PFSK-1 (cell line): ENCODE results near the gene NGFR.

Source experiments
- POLR2AphosphoS5 ChIP-seq: IDR thresholded peaks from 2 replicates; pipeline ENCODE4 v1.6.1; 2012; ENCODE audit warnings: low read depth, mild to moderate bottlenecking, control low read depth, low read length, moderate library complexity
- SIN3A ChIP-seq: IDR thresholded peaks from 2 replicates; pipeline ENCODE4 v1.6.1; 2012; ENCODE audit warnings: mild to moderate bottlenecking, low read length, moderate library complexity, borderline replicate concordance; ENCODE audit not compliant: insufficient read depth
- TAF1 ChIP-seq: IDR thresholded peaks from 2 replicates; pipeline ENCODE4 v1.6.1; 2012; ENCODE audit warnings: low read length, control low read depth, borderline replicate concordance; ENCODE audit not compliant: insufficient read depth
- TF ChIP-seq, protein P1 (sequence below), 2 experiments: IDR thresholded peaks; 2 replicates each; pipeline versions ENCODE4 v1.6.1 to v1.8.0; 2011 to 2012; ENCODE audit warnings: low read depth in 2 of 2, low read length in 2 of 2, control low read depth in 1 of 2, inconsistent platforms in 1 of 2, mild to moderate bottlenecking in 1 of 2, moderate library complexity in 1 of 2; ENCODE audit not compliant: insufficient read depth in 1 of 2

DNA sequence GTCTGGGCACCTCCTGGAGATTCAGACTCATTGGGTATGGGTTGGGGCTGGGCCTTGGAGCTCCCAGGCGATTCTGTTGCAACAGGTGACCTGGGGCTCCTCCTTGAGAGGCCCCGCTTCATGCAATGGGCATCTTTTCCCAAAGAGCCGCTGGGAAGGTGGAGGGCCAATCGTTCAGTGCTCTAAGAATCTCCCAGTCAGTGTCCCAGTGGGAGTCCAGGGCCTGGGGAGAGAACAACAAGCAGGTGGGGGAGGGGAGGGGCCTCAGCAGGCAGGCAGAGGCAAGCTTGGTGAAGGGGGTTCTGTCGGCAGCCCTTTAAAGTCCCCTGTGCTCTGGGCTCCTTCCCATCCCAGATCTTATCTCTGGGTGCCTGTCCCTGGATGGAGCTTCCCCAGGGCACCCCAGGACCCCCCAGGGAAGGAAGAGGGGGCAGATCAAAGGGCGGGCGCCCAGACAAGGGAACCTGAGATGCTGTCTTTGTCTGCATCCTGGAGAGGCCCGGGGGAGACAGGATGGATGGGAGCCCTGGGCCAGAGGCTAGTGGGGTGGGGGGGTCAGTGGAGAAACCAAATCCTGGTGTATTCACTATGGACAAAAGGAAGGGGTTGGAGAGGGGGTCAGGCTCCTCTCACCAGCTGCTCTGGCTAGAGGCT lies 50.0 kb downstream of the NGFR start:
- TF ChIP-seq SIN3A, result no peak
- no peak for TF ChIP-seq POLR2AphosphoS5
- no peak for TF ChIP-seq TAF1
- TF ChIP-seq, protein P1, sequence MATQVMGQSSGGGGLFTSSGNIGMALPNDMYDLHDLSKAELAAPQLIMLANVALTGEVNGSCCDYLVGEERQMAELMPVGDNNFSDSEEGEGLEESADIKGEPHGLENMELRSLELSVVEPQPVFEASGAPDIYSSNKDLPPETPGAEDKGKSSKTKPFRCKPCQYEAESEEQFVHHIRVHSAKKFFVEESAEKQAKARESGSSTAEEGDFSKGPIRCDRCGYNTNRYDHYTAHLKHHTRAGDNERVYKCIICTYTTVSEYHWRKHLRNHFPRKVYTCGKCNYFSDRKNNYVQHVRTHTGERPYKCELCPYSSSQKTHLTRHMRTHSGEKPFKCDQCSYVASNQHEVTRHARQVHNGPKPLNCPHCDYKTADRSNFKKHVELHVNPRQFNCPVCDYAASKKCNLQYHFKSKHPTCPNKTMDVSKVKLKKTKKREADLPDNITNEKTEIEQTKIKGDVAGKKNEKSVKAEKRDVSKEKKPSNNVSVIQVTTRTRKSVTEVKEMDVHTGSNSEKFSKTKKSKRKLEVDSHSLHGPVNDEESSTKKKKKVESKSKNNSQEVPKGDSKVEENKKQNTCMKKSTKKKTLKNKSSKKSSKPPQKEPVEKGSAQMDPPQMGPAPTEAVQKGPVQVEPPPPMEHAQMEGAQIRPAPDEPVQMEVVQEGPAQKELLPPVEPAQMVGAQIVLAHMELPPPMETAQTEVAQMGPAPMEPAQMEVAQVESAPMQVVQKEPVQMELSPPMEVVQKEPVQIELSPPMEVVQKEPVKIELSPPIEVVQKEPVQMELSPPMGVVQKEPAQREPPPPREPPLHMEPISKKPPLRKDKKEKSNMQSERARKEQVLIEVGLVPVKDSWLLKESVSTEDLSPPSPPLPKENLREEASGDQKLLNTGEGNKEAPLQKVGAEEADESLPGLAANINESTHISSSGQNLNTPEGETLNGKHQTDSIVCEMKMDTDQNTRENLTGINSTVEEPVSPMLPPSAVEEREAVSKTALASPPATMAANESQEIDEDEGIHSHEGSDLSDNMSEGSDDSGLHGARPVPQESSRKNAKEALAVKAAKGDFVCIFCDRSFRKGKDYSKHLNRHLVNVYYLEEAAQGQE (IDR thresholded peaks at IDR 0.05; ENCODE audit: insufficient read depth in 1 of 2, low read depth in 2 of 2, low read length in 2 of 2), result no peak
